GM23248 (cell line): ENCODE results near the gene CYB5RL.

Experiments used
- EZH2 ChIP-seq: fragments of 200-600 bp; sonication (generic); IDR thresholded peaks from 2 replicates; pipeline ENCODE4 v1.6.1; 2018; ENCODE audit warnings: antibody characterized with exemption, mild to moderate bottlenecking; ENCODE audit not compliant: insufficient read depth, poor library complexity, severe bottlenecking
- EZH2phosphoT487 ChIP-seq: fragments of 200-600 bp; sonication (generic); IDR thresholded peaks from 2 replicates; pipeline ENCODE4 v1.6.1; 2018; ENCODE audit warnings: antibody characterized with exemption, moderate library complexity, mild to moderate bottlenecking, low read depth; ENCODE audit not compliant: insufficient read depth

- TF ChIP-seq EZH2phosphoT487 (no peak), EZH2 (no peak)
Observed at GRCh38 chr1:54243022-54243421, 43.2 kb upstream of the CYB5RL start.
